Ascending aorta (tissue), 2 donors: ENCODE measurements around the gene PURA. TPM values are rescaled to one million over a fixed set of nuclear protein-coding genes. Genes with fewer than 3 reads are reported as not detected.
A peak's percentile ranks its signal among the peaks of the same experiment; 100 is the strongest.

ENCODE experiments used
- DNase-seq, 2 donors: peaks; one replicate each; pipeline ENCODE4 v3.0.0-alpha.2; 2019; ENCODE audit warnings: low spot score in 2 of 2
- H3K27ac ChIP-seq, 2 donors: fragments of 200-600 bp; sonication (generic); one replicate each; pipeline ENCODE4 v1.5.1; 2016 to 2017; ENCODE audit warnings: mild to moderate bottlenecking in 1 of 2
- H3K27me3 ChIP-seq: fragments of 200-600 bp; sonication (generic); one replicate; pipeline ENCODE4 v1.5.1; 2017
- H3K36me3 ChIP-seq, 2 donors: fragments of 200-600 bp; sonication (generic); one replicate each; pipeline ENCODE4 v1.5.1; 2016
- H3K4me1 ChIP-seq, 2 donors: fragments of 200-600 bp; sonication (generic); one replicate each; pipeline ENCODE4 v1.5.1; 2016 to 2017; ENCODE audit warnings: mild to moderate bottlenecking in 1 of 2
- H3K4me3 ChIP-seq, 2 donors: fragments of 200-600 bp; sonication (generic); one replicate each; pipeline ENCODE4 v1.5.1; 2016 to 2017; ENCODE audit warnings: mild to moderate bottlenecking in 1 of 2
- H3K9me3 ChIP-seq, 2 donors: fragments of 200-600 bp; sonication (generic); one replicate each; pipeline ENCODE4 v1.5.1; 2016
- intact Hi-C: fragments of 100-400 bp; cut with DNase I; formaldehyde crosslinking; loops from one replicate; pipeline ENCODE4 v1.15.1; 2023
- total RNA-seq: library from RNA; depleted of rRNA; stranded (reverse); fragments of >200 nt; gene quantifications from one replicate; pipeline ENCODE4 v1.1.0, GENCODE V29; 2016
- TF ChIP-seq, protein P1 (sequence below), 3 experiments: fragments of 200-600 bp in 2 of 3; fragments of 450-650 bp in 1 of 3; sonication (generic) in 2 of 3; IDR thresholded peaks; one replicate each; pipeline ENCODE4 v1.5.1; 2016 to 2019; ENCODE audit warnings: antibody characterized with exemption in 3 of 3, mild to moderate bottlenecking in 1 of 3, moderate library complexity in 1 of 3

Gene PURA
- total RNA-seq, 1 donor from 2014 or later = 11.5 TPM

DNA sequence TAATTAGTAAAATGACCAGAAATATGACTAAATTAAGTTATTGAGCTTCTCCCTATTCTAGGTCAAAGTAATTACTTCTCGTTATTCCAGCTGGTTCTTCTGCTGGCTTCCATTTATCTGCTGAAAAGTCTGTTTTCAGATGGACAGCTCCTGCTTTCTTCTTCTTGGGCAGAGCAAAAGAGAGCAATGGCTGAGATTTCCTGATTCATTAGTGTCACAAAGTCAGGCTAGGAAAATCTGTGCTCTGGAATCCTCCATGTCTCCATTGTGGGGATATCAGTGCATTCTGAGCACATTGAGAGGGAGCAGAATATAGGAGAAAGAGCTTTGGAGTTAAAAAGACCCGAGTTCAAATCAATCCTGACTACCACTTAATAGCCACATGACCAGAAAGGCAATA is 37.1 kb upstream of the PURA start:
- no peaks in the 10 kb centered on the region for H3K9me3 ChIP-seq
- H3K27ac ChIP-seq = no peak overlapping the region
- TF ChIP-seq, protein P1, sequence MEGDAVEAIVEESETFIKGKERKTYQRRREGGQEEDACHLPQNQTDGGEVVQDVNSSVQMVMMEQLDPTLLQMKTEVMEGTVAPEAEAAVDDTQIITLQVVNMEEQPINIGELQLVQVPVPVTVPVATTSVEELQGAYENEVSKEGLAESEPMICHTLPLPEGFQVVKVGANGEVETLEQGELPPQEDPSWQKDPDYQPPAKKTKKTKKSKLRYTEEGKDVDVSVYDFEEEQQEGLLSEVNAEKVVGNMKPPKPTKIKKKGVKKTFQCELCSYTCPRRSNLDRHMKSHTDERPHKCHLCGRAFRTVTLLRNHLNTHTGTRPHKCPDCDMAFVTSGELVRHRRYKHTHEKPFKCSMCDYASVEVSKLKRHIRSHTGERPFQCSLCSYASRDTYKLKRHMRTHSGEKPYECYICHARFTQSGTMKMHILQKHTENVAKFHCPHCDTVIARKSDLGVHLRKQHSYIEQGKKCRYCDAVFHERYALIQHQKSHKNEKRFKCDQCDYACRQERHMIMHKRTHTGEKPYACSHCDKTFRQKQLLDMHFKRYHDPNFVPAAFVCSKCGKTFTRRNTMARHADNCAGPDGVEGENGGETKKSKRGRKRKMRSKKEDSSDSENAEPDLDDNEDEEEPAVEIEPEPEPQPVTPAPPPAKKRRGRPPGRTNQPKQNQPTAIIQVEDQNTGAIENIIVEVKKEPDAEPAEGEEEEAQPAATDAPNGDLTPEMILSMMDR (IDR thresholded peaks at IDR 0.05) = no peak
- H3K4me1 ChIP-seq = no peaks in the 10 kb centered on the region
- intact Hi-C loops = no loop called here
- no peak for DNase-seq
- H3K4me3 ChIP-seq = no peak overlapping the region
- H3K27me3 ChIP-seq = no peaks in the 10 kb centered on the region
- no peaks in the 10 kb centered on the region for H3K36me3 ChIP-seq

DNA sequence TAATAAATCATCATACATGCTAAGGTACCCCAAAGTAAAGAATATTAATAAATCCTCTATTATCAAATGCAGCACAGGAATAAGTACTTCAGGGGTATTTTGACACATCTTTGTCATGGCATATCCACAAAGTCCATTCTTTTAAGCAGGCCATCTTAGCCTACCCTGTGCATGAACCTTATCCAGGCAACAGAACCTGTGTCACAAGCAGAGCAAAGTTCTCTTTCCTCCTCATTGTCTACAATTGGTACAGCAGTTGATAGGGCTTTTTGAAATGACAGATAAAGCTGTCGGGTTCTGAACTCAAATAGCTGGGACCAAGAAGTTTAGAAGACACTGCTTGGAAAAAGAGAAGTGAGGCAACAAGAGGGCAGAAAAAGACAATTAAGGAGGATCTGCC is 30.8 kb upstream of the PURA start:
- intact Hi-C loops = no loop called here
- H3K27me3 ChIP-seq = no peaks in the 10 kb centered on the region
- H3K4me1 ChIP-seq = peaks cover 0 to 4% of the 10 kb centered on the region in 2 donors
- H3K27ac ChIP-seq = no peak overlapping the region
- no peak overlapping the region for H3K4me3 ChIP-seq
- H3K36me3 ChIP-seq = no peaks in the 10 kb centered on the region
- H3K9me3 ChIP-seq = no peaks in the 10 kb centered on the region
- no peak for DNase-seq
- TF ChIP-seq, protein P1 (IDR thresholded peaks at IDR 0.05) = no peak

GRCh38 chr5:140083650-140084049 is 30.3 kb upstream of the PURA start:
- intact Hi-C loops = no loop called here
- Histone ChIP-seq H3K27ac (no peak overlapping the region), H3K27me3 (no peaks in the 10 kb centered on the region)

DNA sequence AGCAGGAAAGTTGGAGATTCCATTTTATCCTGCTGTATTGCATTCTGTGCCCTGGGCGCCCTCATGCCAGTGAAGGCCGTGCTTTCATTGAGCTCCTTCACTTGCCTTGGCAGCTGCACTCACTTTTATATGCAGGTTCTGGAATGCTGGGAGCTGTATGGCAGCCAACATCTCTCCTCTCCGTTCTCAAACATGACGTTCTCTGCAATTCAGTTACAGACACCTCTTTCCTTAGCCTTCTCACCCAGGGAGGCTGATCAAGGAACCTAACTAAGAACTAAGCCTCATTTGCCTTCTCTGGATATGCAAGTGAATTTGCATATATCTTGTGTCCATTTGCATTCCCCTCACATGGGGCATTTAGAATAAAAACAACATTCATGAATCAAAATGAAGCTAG is 29.4 kb upstream of the PURA start:
- TF ChIP-seq, protein P1 (IDR thresholded peaks at IDR 0.05) = no peak
- DNase-seq = peak in 1 of 2 donors; percentile 63
- Histone ChIP-seq H3K4me1 (peaks cover 0 to 4% of the 10 kb centered on the region in 2 donors), H3K27ac (no peak overlapping the region), H3K9me3 (no peaks in the 10 kb centered on the region), H3K36me3 (no peaks in the 10 kb centered on the region), H3K27me3 (no peaks in the 10 kb centered on the region), H3K4me3 (no peak overlapping the region)
- intact Hi-C loops = no loop called here

More at GRCh38 chr5:140083650-140084049, 30.3 kb upstream of the PURA start:
- DNase-seq = no peak
- TF ChIP-seq, protein P1 (IDR thresholded peaks at IDR 0.05) = no peak
- Histone ChIP-seq H3K36me3 (no peaks in the 10 kb centered on the region), H3K4me3 (no peak overlapping the region), H3K9me3 (no peaks in the 10 kb centered on the region), H3K4me1 (peaks cover 0 to 4% of the 10 kb centered on the region in 2 donors)

DNA sequence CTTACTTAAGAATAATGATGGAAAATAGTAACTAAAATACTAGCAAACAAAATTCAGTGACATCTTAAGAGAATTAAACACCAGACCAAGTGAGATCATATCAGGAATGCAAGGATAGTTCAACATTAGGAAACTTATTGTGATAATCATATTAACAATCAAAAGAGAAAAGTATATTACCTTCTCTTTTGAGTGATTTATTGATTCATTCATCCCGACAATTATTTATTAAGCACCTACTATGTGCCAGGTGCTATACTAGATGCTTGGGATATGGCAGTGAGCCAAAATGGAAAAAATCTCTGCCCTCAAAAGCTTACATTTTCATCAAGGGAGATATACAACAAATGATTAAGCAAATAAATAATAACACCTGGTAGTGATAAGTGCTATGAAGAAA is 23.7 kb upstream of the PURA start:
- TF ChIP-seq, protein P1 (IDR thresholded peaks at IDR 0.05) = no peak
- peaks cover 0 to 12% of the 10 kb centered on the region in 2 donors for H3K9me3 ChIP-seq
- no peak overlapping the region for H3K4me3 ChIP-seq
- no peak overlapping the region for H3K27ac ChIP-seq
- no peaks in the 10 kb centered on the region for H3K27me3 ChIP-seq
- no peak for DNase-seq
- intact Hi-C loops = no loop called here
- H3K4me1 ChIP-seq = no peaks in the 10 kb centered on the region
- H3K36me3 ChIP-seq = no peaks in the 10 kb centered on the region

DNA sequence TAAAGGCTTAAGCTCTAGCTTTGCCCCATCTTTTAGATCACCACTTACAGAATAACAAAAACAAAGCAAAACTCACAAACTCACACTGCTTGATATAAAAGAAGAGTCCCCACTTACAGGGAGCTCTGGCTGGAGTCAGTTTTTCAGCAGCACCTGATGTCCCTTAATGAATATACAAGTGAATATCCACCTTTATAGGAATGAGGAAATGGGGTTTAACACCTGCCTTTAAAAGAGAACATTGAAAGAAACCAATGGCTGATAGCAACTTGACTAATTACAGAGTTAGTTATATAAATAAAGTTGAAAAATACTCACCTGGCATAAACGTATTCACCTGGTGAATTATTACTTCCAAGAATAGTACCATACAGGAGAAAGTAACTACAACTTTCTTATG is 20.7 kb upstream of the PURA start:
- no peak overlapping the region for H3K27ac ChIP-seq
- DNase-seq = no peak
- no peak overlapping the region for H3K4me3 ChIP-seq
- H3K4me1 ChIP-seq = no peaks in the 10 kb centered on the region
- TF ChIP-seq, protein P1 (IDR thresholded peaks at IDR 0.05) = no peak
- H3K9me3 ChIP-seq = peaks cover 0 to 12% of the 10 kb centered on the region in 2 donors
- H3K36me3 ChIP-seq = no peaks in the 10 kb centered on the region
- intact Hi-C loops = no loop called here
- H3K27me3 ChIP-seq = no peaks in the 10 kb centered on the region
